Right atrium auricular region (tissue), 2 donors: ENCODE measurements around the gene KIF3B. TPM values are rescaled to one million over a fixed set of nuclear protein-coding genes. Genes with fewer than 3 reads are reported as not detected.
"Not testable (repeated sequence)": the region's sequence is repeated elsewhere in the genome, so short reads cannot be mapped to it uniquely, and the experiment has no call there.

Experiments
- DNase-seq: peaks from one replicate; pipeline ENCODE4 v3.0.0-alpha.2; 2019; ENCODE audit warnings: low spot score
- H3K27ac ChIP-seq, 2 donors: fragments of 200-600 bp; sonication (generic); 1 replicate in 1 of 2; 2 replicates in 1 of 2; pipeline ENCODE4 v1.5.1; 2016 to 2019
- H3K27me3 ChIP-seq, 2 donors: fragments of 200-600 bp; sonication (generic); one replicate each; pipeline versions ENCODE4 v1.5.1 to v1.6.0; 2017 to 2019
- H3K36me3 ChIP-seq: fragments of 200-600 bp; sonication (generic); one replicate; pipeline ENCODE4 v1.5.1; 2016
- H3K4me1 ChIP-seq, 2 donors: fragments of 200-600 bp; sonication (generic); one replicate each; pipeline versions ENCODE4 v1.5.1 to v1.6.0; 2017 to 2019
- H3K4me3 ChIP-seq, 2 donors: fragments of 200-600 bp; sonication (generic); 1 replicate in 1 of 2; 2 replicates in 1 of 2; pipeline ENCODE4 v1.5.1; 2017 to 2019; ENCODE audit warnings: mild to moderate bottlenecking in 1 of 2, moderate library complexity in 1 of 2
- H3K9me3 ChIP-seq, 2 donors: fragments of 200-600 bp; sonication (generic); one replicate each; pipeline ENCODE4 v1.5.1; 2019
- CTCF ChIP-seq, 2 donors: fragments of 200-600 bp; sonication (generic); IDR thresholded peaks; one replicate each; pipeline ENCODE4 v1.5.1; 2019; ENCODE audit warnings: antibody characterized with exemption in 2 of 2
- total RNA-seq, 2 donors: library from RNA; depleted of rRNA; stranded (reverse); fragments of >200 nt; gene quantifications; one replicate each; pipeline ENCODE4 v1.1.0, GENCODE V29; 2016

The KIF3B gene
- total RNA-seq, 2 donors from 2014 or later = 10.7 to 16.4 TPM

- H3K4me1 ChIP-seq = no peaks in the 10 kb centered on the region
- no peak overlapping the region for H3K4me3 ChIP-seq
- TF ChIP-seq CTCF (IDR thresholded peaks at IDR 0.05) = no peak
- no peak for DNase-seq
- H3K36me3 ChIP-seq = peaks cover 30% of the 10 kb centered on the region
- H3K27ac ChIP-seq = no peak overlapping the region
- H3K27me3 ChIP-seq = no peaks in the 10 kb centered on the region
- no peaks in the 10 kb centered on the region for H3K9me3 ChIP-seq
Observed at GRCh38 chr20:32315399-32315798, 37.9 kb downstream of the KIF3B start.

DNA sequence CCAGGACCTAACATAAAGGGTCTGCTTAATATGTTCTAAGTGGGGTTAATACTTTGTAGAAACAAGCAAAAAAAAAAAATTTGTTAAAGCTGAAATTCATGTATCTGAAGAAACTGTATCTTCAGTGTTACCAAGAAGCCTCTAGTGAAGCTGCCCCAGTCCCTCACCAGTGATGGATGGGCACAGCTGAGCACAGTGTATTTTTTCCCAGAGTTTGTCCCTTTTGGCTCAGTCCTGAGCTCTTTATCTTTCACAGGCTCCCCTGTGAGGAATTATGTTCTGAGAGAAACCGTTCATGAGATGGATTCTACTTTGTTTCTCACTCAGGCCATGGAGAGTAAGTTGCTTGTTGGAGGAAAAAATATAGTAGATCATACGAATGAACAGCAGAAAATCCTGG lies 38.4 kb downstream of the KIF3B start:
- Histone ChIP-seq H3K27me3 (no peaks in the 10 kb centered on the region), H3K9me3 (no peaks in the 10 kb centered on the region), H3K27ac (no peak overlapping the region), H3K36me3 (peaks cover 25% of the 10 kb centered on the region), H3K4me1 (no peaks in the 10 kb centered on the region), H3K4me3 (no peak overlapping the region)
- no peak for DNase-seq
- TF ChIP-seq CTCF (IDR thresholded peaks at IDR 0.05) = no peak

- Histone ChIP-seq H3K36me3 (peaks cover 22% of the 10 kb centered on the region), H3K27me3 (no peaks in the 10 kb centered on the region), H3K4me1 (no peaks in the 10 kb centered on the region), H3K27ac (no peak overlapping the region), H3K4me3 (no peak overlapping the region), H3K9me3 (no peaks in the 10 kb centered on the region)
- DNase-seq = no peak
- TF ChIP-seq CTCF (IDR thresholded peaks at IDR 0.05) = no peak
Observed at GRCh38 chr20:32316667-32317066, 39.2 kb downstream of the KIF3B start.

- Histone ChIP-seq H3K27ac (no peak overlapping the region), H3K9me3 (no peaks in the 10 kb centered on the region), H3K27me3 (no peaks in the 10 kb centered on the region), H3K36me3 (peaks cover 22% of the 10 kb centered on the region), H3K4me1 (no peaks in the 10 kb centered on the region), H3K4me3 (no peak overlapping the region)
- TF ChIP-seq CTCF (IDR thresholded peaks at IDR 0.05) = no peak
- DNase-seq = no peak
Observed at GRCh38 chr20:32319100-32319499, 41.6 kb downstream of the KIF3B start.

GRCh38 chr20:32320305-32320704 lies 42.9 kb downstream of the KIF3B start:
- Histone ChIP-seq H3K4me1 (no peaks in the 10 kb centered on the region), H3K4me3 (no peak overlapping the region), H3K27me3 (no peaks in the 10 kb centered on the region), H3K36me3 (peaks cover 22% of the 10 kb centered on the region), H3K27ac (no peak overlapping the region), H3K9me3 (no peaks in the 10 kb centered on the region)
- no peak for DNase-seq
- TF ChIP-seq CTCF (IDR thresholded peaks at IDR 0.05) = no peak

DNA sequence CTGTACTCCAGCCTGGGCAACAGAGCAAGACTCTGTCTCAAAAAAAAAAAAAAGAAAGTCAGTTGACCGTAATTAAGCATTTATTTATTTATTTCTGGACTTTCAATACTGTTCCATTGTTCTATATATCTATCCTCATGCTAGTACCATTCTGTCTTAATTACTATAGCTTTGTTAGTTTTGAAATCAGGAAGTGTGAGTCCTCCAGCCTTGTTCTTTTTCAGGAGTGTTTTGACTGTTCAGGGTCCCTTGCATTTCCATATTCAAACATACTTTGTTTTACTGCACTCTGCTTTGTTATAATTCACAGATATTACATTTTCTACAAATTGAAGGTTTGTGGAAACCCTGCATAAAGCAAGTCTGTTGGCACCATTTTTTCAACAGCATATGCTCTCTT lies 43.9 kb downstream of the KIF3B start:
- TF ChIP-seq CTCF (IDR thresholded peaks at IDR 0.05) = no peak
- H3K36me3 ChIP-seq = peaks cover 20% of the 10 kb centered on the region
- no peak overlapping the region for H3K4me3 ChIP-seq
- no peaks in the 10 kb centered on the region for H3K27me3 ChIP-seq
- no peak overlapping the region for H3K27ac ChIP-seq
- H3K4me1 ChIP-seq = no peaks in the 10 kb centered on the region
- no peak for DNase-seq
- H3K9me3 ChIP-seq = no peaks in the 10 kb centered on the region

GRCh38 chr20:32322260-32322659 lies 44.8 kb downstream of the KIF3B start:
- H3K27me3 ChIP-seq, H3K4me1 ChIP-seq, H3K4me3 ChIP-seq, DNase-seq, H3K27ac ChIP-seq, H3K9me3 ChIP-seq: not testable (repeated sequence)
- H3K36me3 ChIP-seq = peaks cover 12% of the 10 kb centered on the region

DNA sequence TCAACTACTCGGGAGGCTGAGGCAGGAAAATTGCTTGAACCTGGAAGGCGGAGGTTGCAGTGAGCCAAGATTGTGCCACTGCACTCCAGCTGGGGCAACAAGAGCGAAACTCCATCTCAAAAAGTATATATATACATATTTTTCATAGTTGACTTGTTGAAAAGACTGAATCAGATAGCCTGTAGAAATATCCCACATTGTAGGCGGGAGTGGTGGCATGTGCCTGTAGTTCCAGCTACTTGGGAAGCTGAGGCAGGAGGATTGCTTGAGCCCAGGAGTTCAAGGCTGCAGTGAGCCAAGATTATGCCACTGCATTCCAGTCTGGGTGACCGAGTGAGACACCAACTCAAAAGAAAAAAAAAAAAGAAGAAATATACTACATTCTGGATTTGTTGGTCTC lies 46.3 kb downstream of the KIF3B start:
- H3K27me3 ChIP-seq, H3K4me3 ChIP-seq, H3K9me3 ChIP-seq, H3K27ac ChIP-seq, DNase-seq, H3K4me1 ChIP-seq: not testable (repeated sequence)
- peaks cover 13% of the 10 kb centered on the region for H3K36me3 ChIP-seq
